ENCODE results near the gene CUL2. TPM values are rescaled to one million over a fixed set of nuclear protein-coding genes. Genes with fewer than 3 reads are reported as not detected.

Gene CUL2
- total and polyA plus RNA-seq, 2 experiments from 2014 or later, result 17.2 to 38.3 TPM

DNA sequence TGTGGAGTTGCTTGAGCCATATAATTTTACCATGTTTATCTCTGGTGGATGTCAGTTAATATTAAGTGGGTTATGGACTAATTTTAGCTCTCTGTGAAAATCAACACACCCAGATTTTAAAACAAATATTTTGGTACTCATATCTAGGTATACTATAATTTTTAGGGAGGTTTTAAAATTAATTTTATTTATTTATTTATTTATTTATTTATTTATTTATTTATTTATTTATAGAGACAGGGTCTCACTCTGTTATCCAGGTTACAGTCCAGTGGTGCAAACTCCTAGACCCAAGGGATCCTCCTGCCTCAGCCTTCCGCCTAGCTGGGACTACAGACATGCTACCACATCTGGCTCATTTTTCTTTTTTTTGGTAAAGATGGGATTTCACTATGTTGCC lies 29.2 kb upstream of the CUL2 start (continued):
- TF ChIP-seq CREB1 (CRISPR knock-in tag; IDR thresholded peaks at IDR 0.05; ENCODE audit: low read depth) (no peak), EZH2 (IDR thresholded peaks at IDR 0.05; ENCODE audit: low read depth, unreplicated experiment) (no peak), STAT1 (IDR thresholded peaks at IDR 0.05; ENCODE audit: unreplicated experiment) (no peak)

DNA sequence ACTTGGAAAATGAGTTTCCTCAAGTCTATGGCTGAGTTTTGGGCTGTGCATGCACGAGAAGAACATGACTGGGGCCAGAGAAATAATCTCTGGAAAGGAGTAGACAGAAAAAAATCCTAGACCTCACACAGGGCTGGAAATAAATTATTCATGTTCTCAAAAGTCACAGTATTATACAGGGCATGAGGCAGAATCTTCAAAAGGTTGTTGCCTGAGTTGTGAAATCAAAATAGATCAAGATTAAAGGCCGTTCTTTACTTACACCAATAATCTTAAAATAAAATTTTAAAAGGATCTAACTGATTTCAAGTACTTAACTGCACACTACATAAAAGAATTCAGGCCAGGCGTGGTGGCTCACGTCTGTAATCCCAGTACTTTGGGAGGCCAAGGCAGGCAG lies 22.4 kb upstream of the CUL2 start:
- H3K9me3 Mint-ChIP-seq, result no peaks in the 10 kb centered on the region
- H3K79me2 ChIP-seq (replicated peaks; ENCODE audit: insufficient read depth), result no peaks in the 10 kb centered on the region
- no peak overlapping the region for H3K4me2 ChIP-seq
- no peak overlapping the region for H3K4me3 ChIP-seq
- ATAC-seq, result no peak
- no peak overlapping the region for H3K27ac Mint-ChIP-seq
- DNase-seq (ENCODE audit: low spot score), result no peak
- H3K27ac ChIP-seq (ENCODE audit: low read depth), result no peak overlapping the region
- H3K9me2 ChIP-seq (ENCODE audit: insufficient read depth), result no peaks in the 10 kb centered on the region
- H3K27me3 ChIP-seq (ENCODE audit: insufficient read depth), result no peaks in the 10 kb centered on the region
- TF ChIP-seq POLR2AphosphoS5 (IDR thresholded peaks at IDR 0.05; ENCODE audit: low read depth) (no peak), EZH2phosphoT487 (IDR thresholded peaks at IDR 0.05; ENCODE audit: unreplicated experiment) (no peak), STAT1 (IDR thresholded peaks at IDR 0.05; ENCODE audit: unreplicated experiment) (no peak), NANOG (IDR thresholded peaks at IDR 0.05; ENCODE audit: borderline replicate concordance) (no peak), CREB1 (CRISPR knock-in tag; IDR thresholded peaks at IDR 0.05; ENCODE audit: low read depth) (no peak), ZNF114 (CRISPR knock-in tag; IDR thresholded peaks at IDR 0.05) (no peak), JUNB (IDR thresholded peaks at IDR 0.05; ENCODE audit: unreplicated experiment) (no peak), ZNF331 (CRISPR knock-in tag; IDR thresholded peaks at IDR 0.05; ENCODE audit: low read depth) (no peak), EZH2 (IDR thresholded peaks at IDR 0.05; ENCODE audit: low read depth, unreplicated experiment) (no peak)
- TF ChIP-seq, protein P1, sequence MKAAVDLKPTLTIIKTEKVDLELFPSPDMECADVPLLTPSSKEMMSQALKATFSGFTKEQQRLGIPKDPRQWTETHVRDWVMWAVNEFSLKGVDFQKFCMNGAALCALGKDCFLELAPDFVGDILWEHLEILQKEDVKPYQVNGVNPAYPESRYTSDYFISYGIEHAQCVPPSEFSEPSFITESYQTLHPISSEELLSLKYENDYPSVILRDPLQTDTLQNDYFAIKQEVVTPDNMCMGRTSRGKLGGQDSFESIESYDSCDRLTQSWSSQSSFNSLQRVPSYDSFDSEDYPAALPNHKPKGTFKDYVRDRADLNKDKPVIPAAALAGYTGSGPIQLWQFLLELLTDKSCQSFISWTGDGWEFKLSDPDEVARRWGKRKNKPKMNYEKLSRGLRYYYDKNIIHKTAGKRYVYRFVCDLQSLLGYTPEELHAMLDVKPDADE (IDR thresholded peaks at IDR 0.05), result no peak
- TF ChIP-seq, protein P2, sequence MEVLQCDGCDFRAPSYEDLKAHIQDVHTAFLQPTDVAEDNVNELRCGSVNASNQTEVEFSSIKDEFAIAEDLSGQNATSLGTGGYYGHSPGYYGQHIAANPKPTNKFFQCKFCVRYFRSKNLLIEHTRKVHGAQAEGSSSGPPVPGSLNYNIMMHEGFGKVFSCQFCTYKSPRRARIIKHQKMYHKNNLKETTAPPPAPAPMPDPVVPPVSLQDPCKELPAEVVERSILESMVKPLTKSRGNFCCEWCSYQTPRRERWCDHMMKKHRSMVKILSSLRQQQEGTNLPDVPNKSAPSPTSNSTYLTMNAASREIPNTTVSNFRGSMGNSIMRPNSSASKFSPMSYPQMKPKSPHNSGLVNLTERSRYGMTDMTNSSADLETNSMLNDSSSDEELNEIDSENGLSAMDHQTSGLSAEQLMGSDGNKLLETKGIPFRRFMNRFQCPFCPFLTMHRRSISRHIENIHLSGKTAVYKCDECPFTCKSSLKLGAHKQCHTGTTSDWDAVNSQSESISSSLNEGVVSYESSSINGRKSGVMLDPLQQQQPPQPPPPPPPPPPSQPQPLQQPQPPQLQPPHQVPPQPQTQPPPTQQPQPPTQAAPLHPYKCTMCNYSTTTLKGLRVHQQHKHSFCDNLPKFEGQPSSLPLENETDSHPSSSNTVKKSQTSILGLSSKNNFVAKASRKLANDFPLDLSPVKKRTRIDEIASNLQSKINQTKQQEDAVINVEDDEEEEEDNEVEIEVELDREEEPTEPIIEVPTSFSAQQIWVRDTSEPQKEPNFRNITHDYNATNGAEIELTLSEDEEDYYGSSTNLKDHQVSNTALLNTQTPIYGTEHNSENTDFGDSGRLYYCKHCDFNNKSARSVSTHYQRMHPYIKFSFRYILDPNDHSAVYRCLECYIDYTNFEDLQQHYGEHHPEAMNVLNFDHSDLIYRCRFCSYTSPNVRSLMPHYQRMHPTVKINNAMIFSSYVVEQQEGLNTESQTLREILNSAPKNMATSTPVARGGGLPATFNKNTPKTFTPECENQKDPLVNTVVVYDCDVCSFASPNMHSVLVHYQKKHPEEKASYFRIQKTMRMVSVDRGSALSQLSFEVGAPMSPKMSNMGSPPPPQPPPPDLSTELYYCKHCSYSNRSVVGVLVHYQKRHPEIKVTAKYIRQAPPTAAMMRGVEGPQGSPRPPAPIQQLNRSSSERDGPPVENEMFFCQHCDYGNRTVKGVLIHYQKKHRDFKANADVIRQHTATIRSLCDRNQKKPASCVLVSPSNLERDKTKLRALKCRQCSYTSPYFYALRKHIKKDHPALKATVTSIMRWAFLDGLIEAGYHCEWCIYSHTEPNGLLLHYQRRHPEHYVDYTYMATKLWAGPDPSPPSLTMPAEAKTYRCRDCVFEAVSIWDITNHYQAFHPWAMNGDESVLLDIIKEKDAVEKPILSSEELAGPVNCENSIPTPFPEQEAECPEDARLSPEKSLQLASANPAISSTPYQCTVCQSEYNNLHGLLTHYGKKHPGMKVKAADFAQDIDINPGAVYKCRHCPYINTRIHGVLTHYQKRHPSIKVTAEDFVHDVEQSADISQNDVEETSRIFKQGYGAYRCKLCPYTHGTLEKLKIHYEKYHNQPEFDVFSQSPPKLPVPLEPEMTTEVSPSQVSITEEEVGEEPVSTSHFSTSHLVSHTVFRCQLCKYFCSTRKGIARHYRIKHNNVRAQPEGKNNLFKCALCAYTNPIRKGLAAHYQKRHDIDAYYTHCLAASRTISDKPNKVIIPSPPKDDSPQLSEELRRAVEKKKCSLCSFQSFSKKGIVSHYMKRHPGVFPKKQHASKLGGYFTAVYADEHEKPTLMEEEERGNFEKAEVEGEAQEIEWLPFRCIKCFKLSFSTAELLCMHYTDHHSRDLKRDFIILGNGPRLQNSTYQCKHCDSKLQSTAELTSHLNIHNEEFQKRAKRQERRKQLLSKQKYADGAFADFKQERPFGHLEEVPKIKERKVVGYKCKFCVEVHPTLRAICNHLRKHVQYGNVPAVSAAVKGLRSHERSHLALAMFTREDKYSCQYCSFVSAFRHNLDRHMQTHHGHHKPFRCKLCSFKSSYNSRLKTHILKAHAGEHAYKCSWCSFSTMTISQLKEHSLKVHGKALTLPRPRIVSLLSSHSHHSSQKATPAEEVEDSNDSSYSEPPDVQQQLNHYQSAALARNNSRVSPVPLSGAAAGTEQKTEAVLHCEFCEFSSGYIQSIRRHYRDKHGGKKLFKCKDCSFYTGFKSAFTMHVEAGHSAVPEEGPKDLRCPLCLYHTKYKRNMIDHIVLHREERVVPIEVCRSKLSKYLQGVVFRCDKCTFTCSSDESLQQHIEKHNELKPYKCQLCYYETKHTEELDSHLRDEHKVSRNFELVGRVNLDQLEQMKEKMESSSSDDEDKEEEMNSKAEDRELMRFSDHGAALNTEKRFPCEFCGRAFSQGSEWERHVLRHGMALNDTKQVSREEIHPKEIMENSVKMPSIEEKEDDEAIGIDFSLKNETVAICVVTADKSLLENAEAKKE (CRISPR knock-in tag; IDR thresholded peaks at IDR 0.05), result no peak
- TF ChIP-seq, protein P3, sequence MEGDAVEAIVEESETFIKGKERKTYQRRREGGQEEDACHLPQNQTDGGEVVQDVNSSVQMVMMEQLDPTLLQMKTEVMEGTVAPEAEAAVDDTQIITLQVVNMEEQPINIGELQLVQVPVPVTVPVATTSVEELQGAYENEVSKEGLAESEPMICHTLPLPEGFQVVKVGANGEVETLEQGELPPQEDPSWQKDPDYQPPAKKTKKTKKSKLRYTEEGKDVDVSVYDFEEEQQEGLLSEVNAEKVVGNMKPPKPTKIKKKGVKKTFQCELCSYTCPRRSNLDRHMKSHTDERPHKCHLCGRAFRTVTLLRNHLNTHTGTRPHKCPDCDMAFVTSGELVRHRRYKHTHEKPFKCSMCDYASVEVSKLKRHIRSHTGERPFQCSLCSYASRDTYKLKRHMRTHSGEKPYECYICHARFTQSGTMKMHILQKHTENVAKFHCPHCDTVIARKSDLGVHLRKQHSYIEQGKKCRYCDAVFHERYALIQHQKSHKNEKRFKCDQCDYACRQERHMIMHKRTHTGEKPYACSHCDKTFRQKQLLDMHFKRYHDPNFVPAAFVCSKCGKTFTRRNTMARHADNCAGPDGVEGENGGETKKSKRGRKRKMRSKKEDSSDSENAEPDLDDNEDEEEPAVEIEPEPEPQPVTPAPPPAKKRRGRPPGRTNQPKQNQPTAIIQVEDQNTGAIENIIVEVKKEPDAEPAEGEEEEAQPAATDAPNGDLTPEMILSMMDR (conservative IDR thresholded peaks at IDR 0.05; ENCODE audit: low read depth in 2 of 2), result no peak
- TF ChIP-seq, protein P4, sequence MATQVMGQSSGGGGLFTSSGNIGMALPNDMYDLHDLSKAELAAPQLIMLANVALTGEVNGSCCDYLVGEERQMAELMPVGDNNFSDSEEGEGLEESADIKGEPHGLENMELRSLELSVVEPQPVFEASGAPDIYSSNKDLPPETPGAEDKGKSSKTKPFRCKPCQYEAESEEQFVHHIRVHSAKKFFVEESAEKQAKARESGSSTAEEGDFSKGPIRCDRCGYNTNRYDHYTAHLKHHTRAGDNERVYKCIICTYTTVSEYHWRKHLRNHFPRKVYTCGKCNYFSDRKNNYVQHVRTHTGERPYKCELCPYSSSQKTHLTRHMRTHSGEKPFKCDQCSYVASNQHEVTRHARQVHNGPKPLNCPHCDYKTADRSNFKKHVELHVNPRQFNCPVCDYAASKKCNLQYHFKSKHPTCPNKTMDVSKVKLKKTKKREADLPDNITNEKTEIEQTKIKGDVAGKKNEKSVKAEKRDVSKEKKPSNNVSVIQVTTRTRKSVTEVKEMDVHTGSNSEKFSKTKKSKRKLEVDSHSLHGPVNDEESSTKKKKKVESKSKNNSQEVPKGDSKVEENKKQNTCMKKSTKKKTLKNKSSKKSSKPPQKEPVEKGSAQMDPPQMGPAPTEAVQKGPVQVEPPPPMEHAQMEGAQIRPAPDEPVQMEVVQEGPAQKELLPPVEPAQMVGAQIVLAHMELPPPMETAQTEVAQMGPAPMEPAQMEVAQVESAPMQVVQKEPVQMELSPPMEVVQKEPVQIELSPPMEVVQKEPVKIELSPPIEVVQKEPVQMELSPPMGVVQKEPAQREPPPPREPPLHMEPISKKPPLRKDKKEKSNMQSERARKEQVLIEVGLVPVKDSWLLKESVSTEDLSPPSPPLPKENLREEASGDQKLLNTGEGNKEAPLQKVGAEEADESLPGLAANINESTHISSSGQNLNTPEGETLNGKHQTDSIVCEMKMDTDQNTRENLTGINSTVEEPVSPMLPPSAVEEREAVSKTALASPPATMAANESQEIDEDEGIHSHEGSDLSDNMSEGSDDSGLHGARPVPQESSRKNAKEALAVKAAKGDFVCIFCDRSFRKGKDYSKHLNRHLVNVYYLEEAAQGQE (IDR thresholded peaks at IDR 0.05; ENCODE audit: unreplicated experiment), result no peak
- H4K20me1 ChIP-seq (replicated peaks; ENCODE audit: insufficient read depth), result no peaks in the 10 kb centered on the region
- no peaks in the 10 kb centered on the region for H3K36me3 ChIP-seq (ENCODE audit: insufficient read depth)
- H3K4me1 ChIP-seq (ENCODE audit: insufficient read depth), result no peaks in the 10 kb centered on the region
- no peaks in the 10 kb centered on the region for H3K4me1 Mint-ChIP-seq
- H3K27me3 Mint-ChIP-seq (ENCODE audit: insufficient read depth, low read depth, poor library complexity), result no peaks in the 10 kb centered on the region
- no peaks in the 10 kb centered on the region for H3K36me3 Mint-ChIP-seq (ENCODE audit: low read depth)
- H3F3A ChIP-seq (replicated peaks; ENCODE audit: low read depth), result no peaks in the 10 kb centered on the region
- no peak overlapping the region for H3K4me3 Mint-ChIP-seq
- H2AFZ ChIP-seq, result no peak overlapping the region

Measured in GM23338 (cell line).